ENCODE results near the gene FBXO11. TPM values are rescaled to one million over a fixed set of nuclear protein-coding genes. Genes with fewer than 3 reads are reported as not detected.
"Not testable (repeated sequence)": the region's sequence is repeated elsewhere in the genome, so short reads cannot be mapped to it uniquely, and the experiment has no call there.

FBXO11 gene
- total RNA-seq, 1 experiment from 2014 or later: 64.1 TPM

GRCh38 chr2:47897883-47898731 is 8.2 kb downstream of the FBXO11 start:
- no peak overlapping the region for H3K4me3 Mint-ChIP-seq (ENCODE audit: unreplicated experiment)
- CTCF ChIA-PET: interaction anchor here (0.6 to 1.0 kb wide), 3 partner anchors 18 to 207 kb away, joined by 3 to 4 read pairs (median 3); no protein-coding TSS in a partner anchor
- intact Hi-C loops (cut with micrococcal nuclease): no loop called here
- no TSS peak for BruUV-seq (replicated peaks)
- no peaks in the 10 kb centered on the region for H3K27me3 Mint-ChIP-seq (ENCODE audit: insufficient read depth, unreplicated experiment)
- peaks cover 17% of the 10 kb centered on the region for H3K4me1 Mint-ChIP-seq (ENCODE audit: insufficient read depth, unreplicated experiment)
- peak overlapping the region; percentile 31 for H3K27ac Mint-ChIP-seq (ENCODE audit: low read depth, unreplicated experiment)
- no peak for DNase-seq (ENCODE audit: unreplicated experiment)
- no peaks in the 10 kb centered on the region for H3K36me3 Mint-ChIP-seq (ENCODE audit: insufficient read depth, unreplicated experiment)
- no peak for TF ChIP-seq CTCF (IDR thresholded peaks at IDR 0.05; ENCODE audit: unreplicated experiment)
- no peaks in the 10 kb centered on the region for H3K9me3 Mint-ChIP-seq (ENCODE audit: unreplicated experiment)
- POLR2A ChIA-PET: no interaction called here

GRCh38 chr2:47897191-47897882 is 9.0 kb downstream of the FBXO11 start:
- H3K4me1 Mint-ChIP-seq (ENCODE audit: insufficient read depth, unreplicated experiment): peaks cover 20% of the 10 kb centered on the region
- CTCF ChIA-PET: interaction anchor here (0.6 to 1.0 kb wide), 2 partner anchors 40 to 207 kb away, joined by 3 to 4 read pairs; no protein-coding TSS in a partner anchor
- BruUV-seq (replicated peaks): not testable (repeated sequence)

GRCh38 chr2:47896450-47896968 is 9.8 kb downstream of the FBXO11 start:
- no peak for DNase-seq (ENCODE audit: unreplicated experiment)
- Mint-ChIP-seq H3K9me3 (ENCODE audit: unreplicated experiment) (no peaks in the 10 kb centered on the region), H3K4me1 (ENCODE audit: insufficient read depth, unreplicated experiment) (peaks cover 28% of the 10 kb centered on the region), H3K4me3 (ENCODE audit: unreplicated experiment) (no peak overlapping the region), H3K27me3 (ENCODE audit: insufficient read depth, unreplicated experiment) (no peaks in the 10 kb centered on the region), H3K27ac (ENCODE audit: low read depth, unreplicated experiment) (peak overlapping the region; percentile 16), H3K36me3 (ENCODE audit: insufficient read depth, unreplicated experiment) (no peaks in the 10 kb centered on the region)
- ChIA-PET POLR2A (interaction anchor here (0.7 kb wide), 1 partner anchor 10 kb away, joined by 7 read pairs; no protein-coding TSS in a partner anchor), CTCF (no interaction called here)
- BruUV-seq (replicated peaks): no TSS peak
- intact Hi-C loops (cut with micrococcal nuclease): no loop called here
- no peak for TF ChIP-seq CTCF (IDR thresholded peaks at IDR 0.05; ENCODE audit: unreplicated experiment)

More at GRCh38 chr2:47897191-47897882, 9.0 kb downstream of the FBXO11 start:
- H3K4me3 Mint-ChIP-seq (ENCODE audit: unreplicated experiment); DNase-seq (ENCODE audit: unreplicated experiment); H3K36me3 Mint-ChIP-seq (ENCODE audit: insufficient read depth, unreplicated experiment); H3K27ac Mint-ChIP-seq (ENCODE audit: low read depth, unreplicated experiment); intact Hi-C loops (cut with micrococcal nuclease); H3K27me3 Mint-ChIP-seq (ENCODE audit: insufficient read depth, unreplicated experiment); H3K9me3 Mint-ChIP-seq (ENCODE audit: unreplicated experiment): not testable (repeated sequence)
- POLR2A ChIA-PET: interaction anchor here (0.7 kb wide), 1 partner anchor 10 kb away, joined by 7 read pairs; no protein-coding TSS in a partner anchor

GRCh38 chr2:47893771-47894170 is 12.5 kb downstream of the FBXO11 start:
- intact Hi-C loops (cut with micrococcal nuclease): no loop called here
- H3K4me1 Mint-ChIP-seq (ENCODE audit: insufficient read depth, unreplicated experiment): peaks cover 32% of the 10 kb centered on the region
- no peaks in the 10 kb centered on the region for H3K9me3 Mint-ChIP-seq (ENCODE audit: unreplicated experiment)
- TF ChIP-seq CTCF (IDR thresholded peaks at IDR 0.05; ENCODE audit: unreplicated experiment): no peak
- DNase-seq (ENCODE audit: unreplicated experiment): no peak
- no peak overlapping the region for H3K27ac Mint-ChIP-seq (ENCODE audit: low read depth, unreplicated experiment)
- POLR2A ChIA-PET: interaction anchor here (1.6 to 2.4 kb wide), 2 partner anchors 10 kb away, joined by 3 to 14 read pairs; no protein-coding TSS in a partner anchor
- no peaks in the 10 kb centered on the region for H3K27me3 Mint-ChIP-seq (ENCODE audit: insufficient read depth, unreplicated experiment)
- CTCF ChIA-PET: no interaction called here
- H3K4me3 Mint-ChIP-seq (ENCODE audit: unreplicated experiment): no peak overlapping the region
- no TSS peak for BruUV-seq (replicated peaks)
- H3K36me3 Mint-ChIP-seq (ENCODE audit: insufficient read depth, unreplicated experiment): no peaks in the 10 kb centered on the region

Data from MCF 10A (cell line).